HEK293 (cell line): ENCODE results near the gene NASP.

Experiments
- CTCF ChIA-PET: fragments of 350-600 bp; formaldehyde crosslinking; extraction: SDS; loops from one replicate; lab custom pipeline; 2021; ENCODE audit warnings: antibody characterized with exemption; lab: Yijun Ruan, JAX
- POLR2A ChIA-PET: fragments of 300-600 bp; formaldehyde crosslinking; extraction: SDS; loops from one replicate; lab custom pipeline; 2020; ENCODE audit warnings: antibody characterized with exemption, inconsistent platforms; lab: Yijun Ruan, JAX
- H3K27ac ChIP-seq: fragments of 200-500 bp; sonication (Bioruptor generic); 2 replicates; pipeline ENCODE4 v1.5.1; 2014; ENCODE audit warnings: low read depth, low read length, control low read depth, inconsistent platforms; ENCODE audit errors: extremely low read depth
- H3K36me3 ChIP-seq, 2 experiments: fragments of 200-500 bp in 1 of 2; sonication (Bioruptor generic) in 1 of 2; 1 replicate in 1 of 2; 2 replicates in 1 of 2; pipeline ENCODE4 v1.5.1; 2014 to 2017; ENCODE audit warnings: inconsistent platforms in 2 of 2, low read length in 2 of 2; ENCODE audit not compliant: control insufficient read depth in 2 of 2, insufficient read depth in 1 of 2
- H3K4me1 ChIP-seq: fragments of 200-500 bp; sonication (Bioruptor generic); 2 replicates; pipeline ENCODE4 v1.5.1; 2014; ENCODE audit warnings: mild to moderate bottlenecking, low read length, inconsistent platforms; ENCODE audit not compliant: control insufficient read depth, insufficient read depth
- H3K4me3 ChIP-seq: 2 replicates; pipeline ENCODE4 v1.5.1; 2011; ENCODE audit warnings: low read depth, mild to moderate bottlenecking, control low read depth, low read length, moderate library complexity
- H3K9me3 ChIP-seq: fragments of 200-500 bp; sonication (Bioruptor generic); 2 replicates; pipeline ENCODE4 v1.5.1; 2014; ENCODE audit warnings: low read depth, low read length, inconsistent platforms; ENCODE audit not compliant: control insufficient read depth, insufficient read depth
- KLF7 ChIP-seq: fragments of 450-650 bp; formaldehyde crosslinking; IDR thresholded peaks from 2 replicates; pipeline ENCODE4 v1.5.1; 2016; ENCODE audit warnings: missing biosample characterization, missing genetic modification characterization, borderline replicate concordance
- RBAK ChIP-seq: fragments of 450-650 bp; formaldehyde crosslinking; IDR thresholded peaks from 2 replicates; pipeline ENCODE4 v1.5.1; 2016; ENCODE audit warnings: missing biosample characterization, missing genetic modification characterization
- SALL2 ChIP-seq: fragments of 450-650 bp; formaldehyde crosslinking; IDR thresholded peaks from 2 replicates; pipeline ENCODE4 v1.5.0; 2017; ENCODE audit warnings: missing biosample characterization, mild to moderate bottlenecking, missing genetic modification characterization, borderline replicate concordance
- SCRT2 ChIP-seq: fragments of 450-650 bp; formaldehyde crosslinking; IDR thresholded peaks from 2 replicates; pipeline ENCODE4 v1.5.1; 2016; ENCODE audit warnings: missing biosample characterization, missing genetic modification characterization
- SP7 ChIP-seq: fragments of 450-650 bp; formaldehyde crosslinking; IDR thresholded peaks from 2 replicates; pipeline ENCODE4 v1.5.1; 2016; ENCODE audit warnings: missing biosample characterization, missing genetic modification characterization
- ZEB2 ChIP-seq: fragments of 450-650 bp; formaldehyde crosslinking; IDR thresholded peaks from 2 replicates; pipeline ENCODE4 v1.5.1; 2016; ENCODE audit warnings: missing biosample characterization, missing genetic modification characterization
- ZNF10 ChIP-seq: fragments of 450-650 bp; formaldehyde crosslinking; IDR thresholded peaks from 2 replicates; pipeline ENCODE4 v1.5.1; 2017; ENCODE audit warnings: missing biosample characterization, missing genetic modification characterization
- ZNF140 ChIP-seq: fragments of 450-650 bp; formaldehyde crosslinking; IDR thresholded peaks from 2 replicates; pipeline ENCODE4 v1.5.1; 2016; ENCODE audit warnings: missing biosample characterization, missing genetic modification characterization
- ZNF221 ChIP-seq: fragments of 450-650 bp; formaldehyde crosslinking; IDR thresholded peaks from 2 replicates; pipeline ENCODE4 v1.5.1; 2017; ENCODE audit warnings: missing biosample characterization, missing genetic modification characterization, borderline replicate concordance
- ZNF311 ChIP-seq: fragments of 450-650 bp; formaldehyde crosslinking; IDR thresholded peaks from 2 replicates; pipeline ENCODE4 v1.5.1; 2017; ENCODE audit warnings: missing biosample characterization, missing genetic modification characterization, borderline replicate concordance
- ZNF548 ChIP-seq: fragments of 450-650 bp; formaldehyde crosslinking; IDR thresholded peaks from 2 replicates; pipeline ENCODE4 v1.5.1; 2016; ENCODE audit warnings: missing biosample characterization, missing genetic modification characterization
- ZNF558 ChIP-seq: fragments of 450-650 bp; formaldehyde crosslinking; IDR thresholded peaks from 2 replicates; pipeline ENCODE4 v1.5.1; 2016; ENCODE audit warnings: missing biosample characterization, missing genetic modification characterization
- ZNF585B ChIP-seq: fragments of 450-650 bp; formaldehyde crosslinking; IDR thresholded peaks from 2 replicates; pipeline ENCODE4 v1.5.1; 2016; ENCODE audit warnings: missing biosample characterization, missing genetic modification characterization
- ZNF626 ChIP-seq: fragments of 450-650 bp; sonication (Bioruptor Pico); formaldehyde crosslinking; IDR thresholded peaks from 2 replicates; pipeline ENCODE4 v1.5.1; 2018; ENCODE audit warnings: missing biosample characterization, missing genetic modification characterization, inconsistent platforms
- ZNF768 ChIP-seq: fragments of 450-650 bp; formaldehyde crosslinking; IDR thresholded peaks from 2 replicates; pipeline ENCODE4 v1.5.1; 2018; ENCODE audit warnings: missing biosample characterization, mild to moderate bottlenecking, missing genetic modification characterization
- ZNF777 ChIP-seq: fragments of 450-650 bp; formaldehyde crosslinking; IDR thresholded peaks from 2 replicates; pipeline ENCODE4 v1.5.1; 2017; ENCODE audit warnings: missing biosample characterization, missing genetic modification characterization, borderline replicate concordance
- ZNF837 ChIP-seq: fragments of 450-650 bp; formaldehyde crosslinking; IDR thresholded peaks from 2 replicates; pipeline ENCODE4 v1.5.1; 2016; ENCODE audit warnings: missing biosample characterization, missing genetic modification characterization
- ZSCAN5A ChIP-seq: fragments of 450-650 bp; formaldehyde crosslinking; IDR thresholded peaks from 2 replicates; pipeline ENCODE4 v1.5.1; 2016; ENCODE audit warnings: missing biosample characterization, missing genetic modification characterization
- TF ChIP-seq, protein P1 (sequence below): fragments of 450-650 bp; formaldehyde crosslinking; IDR thresholded peaks from 2 replicates; pipeline ENCODE4 v1.5.1; 2017; ENCODE audit warnings: missing biosample characterization, missing genetic modification characterization

Gene NASP

GRCh38 chr1:45607404-45608074 is 23.7 kb downstream of the NASP start:
- Histone ChIP-seq H3K4me3 (no peak overlapping the region), H3K9me3 (no peaks in the 10 kb centered on the region)
- POLR2A ChIA-PET, result no interaction called here
- TF ChIP-seq ZNF777 (tag by site-specific recombination) (no peak), ZNF626 (tag by site-specific recombination) (no peak), ZNF221 (tag by site-specific recombination) (no peak), ZNF548 (no peak), ZNF10 (tag by site-specific recombination) (no peak)
- TF ChIP-seq, all 188 proteins: peak for 0
- H3K36me3 ChIP-seq, result peaks cover 18 to 90% of the 10 kb centered on the region in 2 experiments
- no peaks in the 10 kb centered on the region for H3K4me1 ChIP-seq
- H3K27ac ChIP-seq, result no peak overlapping the region
- CTCF ChIA-PET, result no interaction called here

DNA sequence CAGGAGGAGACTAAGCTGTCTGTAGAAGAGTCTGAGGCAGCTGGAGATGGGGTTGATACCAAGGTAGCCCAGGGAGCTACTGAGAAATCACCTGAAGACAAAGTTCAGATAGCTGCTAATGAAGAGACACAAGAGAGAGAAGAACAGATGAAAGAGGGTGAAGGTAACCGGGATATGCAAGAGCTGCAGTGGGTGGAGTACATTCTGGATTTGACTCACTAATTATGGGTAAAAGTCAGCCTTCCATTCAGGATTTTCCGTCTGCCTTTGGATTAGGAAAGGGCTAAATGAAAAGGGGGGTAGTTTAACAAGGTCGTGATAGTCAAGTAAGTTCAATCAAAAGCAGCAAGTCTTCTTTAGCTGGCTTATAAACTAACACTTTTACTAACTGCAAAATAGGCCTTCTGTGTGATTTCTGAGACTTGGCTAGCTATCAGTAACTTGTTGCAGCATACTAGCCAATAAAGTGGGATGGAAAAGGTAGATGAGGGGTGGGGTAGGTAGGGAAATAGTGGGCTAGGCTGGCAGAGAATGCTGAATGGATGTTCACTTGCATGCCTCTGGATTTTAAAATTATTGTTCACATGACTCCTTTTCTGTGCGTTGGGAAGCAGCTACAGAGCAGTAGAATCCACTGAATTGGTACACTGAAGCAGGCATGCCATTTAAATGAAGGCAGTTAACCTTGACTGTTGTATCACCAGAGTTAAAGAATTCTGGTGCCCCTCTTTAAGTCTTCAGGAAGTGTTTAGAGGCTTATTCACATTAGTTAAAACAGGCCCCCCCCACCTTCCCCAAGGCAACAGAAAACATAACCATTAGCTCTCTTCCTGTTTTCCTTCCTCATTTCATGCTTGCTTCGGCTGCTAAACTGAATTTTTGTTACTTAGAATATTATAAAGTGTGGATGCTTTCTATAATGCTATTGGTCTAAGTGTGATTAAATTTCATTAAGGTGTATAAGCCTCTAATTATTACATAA is 24.6 kb downstream of the NASP start:
- peak; percentile 66; the same call in 1 of the 2 replicates for TF ChIP-seq SCRT2 (tag by site-specific recombination)
- no peak for TF ChIP-seq SP7 (tag by site-specific recombination)
- Histone ChIP-seq H3K27ac (no peak overlapping the region), H3K4me1 (no peaks in the 10 kb centered on the region)

GRCh38 chr1:45610589-45611226 is 26.9 kb downstream of the NASP start:
- H3K4me1 ChIP-seq, result no peaks in the 10 kb centered on the region
- H3K4me3 ChIP-seq, result no peak overlapping the region
- TF ChIP-seq, protein P1, sequence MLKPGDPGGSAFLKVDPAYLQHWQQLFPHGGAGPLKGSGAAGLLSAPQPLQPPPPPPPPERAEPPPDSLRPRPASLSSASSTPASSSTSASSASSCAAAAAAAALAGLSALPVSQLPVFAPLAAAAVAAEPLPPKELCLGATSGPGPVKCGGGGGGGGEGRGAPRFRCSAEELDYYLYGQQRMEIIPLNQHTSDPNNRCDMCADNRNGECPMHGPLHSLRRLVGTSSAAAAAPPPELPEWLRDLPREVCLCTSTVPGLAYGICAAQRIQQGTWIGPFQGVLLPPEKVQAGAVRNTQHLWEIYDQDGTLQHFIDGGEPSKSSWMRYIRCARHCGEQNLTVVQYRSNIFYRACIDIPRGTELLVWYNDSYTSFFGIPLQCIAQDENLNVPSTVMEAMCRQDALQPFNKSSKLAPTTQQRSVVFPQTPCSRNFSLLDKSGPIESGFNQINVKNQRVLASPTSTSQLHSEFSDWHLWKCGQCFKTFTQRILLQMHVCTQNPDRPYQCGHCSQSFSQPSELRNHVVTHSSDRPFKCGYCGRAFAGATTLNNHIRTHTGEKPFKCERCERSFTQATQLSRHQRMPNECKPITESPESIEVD (tag by site-specific recombination), result no peak
- POLR2A ChIA-PET, result no interaction called here
- H3K9me3 ChIP-seq, result no peaks in the 10 kb centered on the region
- no peak overlapping the region for H3K27ac ChIP-seq
- H3K36me3 ChIP-seq, result peaks cover 37 to 92% of the 10 kb centered on the region in 2 experiments
- CTCF ChIA-PET, result interaction anchor here (0.7 kb wide), 1 partner anchor 817 kb away, joined by 7 read pairs; no protein-coding TSS in a partner anchor

More for the DNA sequence above, 24.6 kb downstream of the NASP start:
- Histone ChIP-seq H3K36me3 (peaks cover 23 to 90% of the 10 kb centered on the region in 2 experiments), H3K4me3 (no peak overlapping the region), H3K9me3 (no peaks in the 10 kb centered on the region)
- CTCF ChIA-PET, result interaction anchor here (0.6 kb wide), 1 partner anchor 20 kb away, joined by 4 read pairs; no protein-coding TSS in a partner anchor
- POLR2A ChIA-PET, result no interaction called here

DNA sequence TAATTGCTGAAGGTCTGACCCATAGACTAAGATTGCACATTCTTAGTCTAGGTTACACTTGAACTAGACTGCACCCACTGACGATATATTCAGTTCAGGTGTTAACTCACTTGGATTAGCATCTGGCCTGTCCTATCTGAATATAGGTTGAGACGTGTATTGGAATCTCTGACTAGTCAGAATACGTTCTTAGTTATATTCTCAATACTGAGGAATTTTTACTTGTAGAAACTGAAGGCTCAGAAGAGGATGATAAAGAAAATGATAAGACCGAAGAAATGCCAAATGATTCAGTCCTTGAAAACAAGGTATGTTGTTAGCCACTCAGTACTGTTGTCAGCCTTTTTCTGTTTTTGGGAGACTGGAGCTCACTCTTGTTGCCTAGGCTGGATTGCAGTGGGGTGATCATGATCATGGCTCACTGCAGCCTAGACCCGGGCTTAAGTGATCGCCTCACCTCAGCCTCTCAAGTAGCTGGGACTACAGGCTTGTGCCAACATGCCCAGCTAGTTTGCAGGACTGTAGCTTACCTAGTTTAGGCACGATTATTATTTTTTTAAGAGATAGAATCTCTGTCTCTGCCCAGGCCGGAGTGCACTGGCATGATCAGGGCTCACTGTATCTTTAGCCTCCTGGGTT is 29.2 kb downstream of the NASP start:
- POLR2A ChIA-PET, result interaction anchor here (0.6 kb wide), 1 partner anchor 199 kb away, joined by 4 read pairs; no protein-coding TSS in a partner anchor
- Histone ChIP-seq H3K9me3 (no peaks in the 10 kb centered on the region), H3K4me1 (no peaks in the 10 kb centered on the region), H3K36me3 (peaks cover 47 to 92% of the 10 kb centered on the region in 2 experiments), H3K4me3 (no peak overlapping the region), H3K27ac (no peak overlapping the region)
- CTCF ChIA-PET, result no interaction called here
- no peak for TF ChIP-seq ZNF140 (tag by site-specific recombination)
- no peak for TF ChIP-seq ZSCAN5A (tag by site-specific recombination)
- no peak for TF ChIP-seq RBAK (tag by site-specific recombination)
- no peak for TF ChIP-seq SALL2 (tag by site-specific recombination)
- no peak for TF ChIP-seq ZNF311 (tag by site-specific recombination)
- TF ChIP-seq ZNF558 (tag by site-specific recombination), result no peak
- TF ChIP-seq ZNF585B, result no peak
- no peak for TF ChIP-seq KLF7 (tag by site-specific recombination)
- TF ChIP-seq ZNF837 (tag by site-specific recombination), result no peak
- TF ChIP-seq ZEB2, result no peak
- TF ChIP-seq ZNF768 (tag by site-specific recombination), result no peak
